Smooth muscle cell (in vitro differentiated cells): ENCODE results near the gene NLRC5. TPM values are rescaled to one million over a fixed set of nuclear protein-coding genes. Genes with fewer than 3 reads are reported as not detected.

Source experiments
- DNase-seq: peaks from one replicate; lab custom pipeline; 2025; ENCODE audit not compliant: unreplicated experiment; lab: John Stamatoyannopoulos, UW
- H2AFZ ChIP-seq: fragments of 200-600 bp; sonication (generic); 2 replicates; pipeline ENCODE4 v1.6.0; 2016; ENCODE audit warnings: antibody characterized with exemption, low read depth, mild to moderate bottlenecking
- H3F3A ChIP-seq: fragments of 200-600 bp; sonication (generic); 2 replicates; pipeline ENCODE4 v1.6.0; 2017; ENCODE audit warnings: antibody characterized with exemption, low read depth
- H3K27ac ChIP-seq: fragments of 200-600 bp; sonication (generic); 2 replicates; pipeline ENCODE4 v1.5.1; 2016; ENCODE audit warnings: low read depth, mild to moderate bottlenecking
- H3K27me3 ChIP-seq: fragments of 200-600 bp; sonication (generic); 2 replicates; pipeline ENCODE4 v1.6.1; 2016; ENCODE audit warnings: low read depth, mild to moderate bottlenecking
- H3K36me3 ChIP-seq: fragments of 200-600 bp; sonication (generic); 2 replicates; pipeline ENCODE4 v1.5.1; 2016; ENCODE audit warnings: low read depth
- H3K4me1 ChIP-seq: fragments of 200-600 bp; sonication (generic); 2 replicates; pipeline ENCODE4 v1.5.1; 2016; ENCODE audit warnings: low read depth
- H3K4me2 ChIP-seq: fragments of 200-600 bp; sonication (generic); 2 replicates; pipeline ENCODE4 v1.6.0; 2016; ENCODE audit warnings: mild to moderate bottlenecking
- H3K4me3 ChIP-seq: fragments of 200-600 bp; sonication (generic); 2 replicates; pipeline ENCODE4 v1.5.1; 2016; ENCODE audit warnings: mild to moderate bottlenecking
- H3K79me2 ChIP-seq: fragments of 200-600 bp; sonication (generic); 2 replicates; pipeline ENCODE4 v1.6.0; 2016; ENCODE audit warnings: low read depth, mild to moderate bottlenecking
- H3K9ac ChIP-seq: fragments of 200-600 bp; sonication (generic); 2 replicates; pipeline ENCODE4 v1.6.0; 2016; ENCODE audit warnings: low read depth
- H3K9me3 ChIP-seq: fragments of 200-600 bp; sonication (generic); replicated peaks from 2 replicates; pipeline ENCODE4 v1.5.1; 2016; ENCODE audit warnings: low read depth
- H4K20me1 ChIP-seq: fragments of 200-600 bp; sonication (generic); 2 replicates; pipeline ENCODE4 v1.6.0; 2016; ENCODE audit warnings: low read depth
- WGBS: methylation state at CpG from one replicate; pipeline ENCODE4 v1.1.7; 2016; ENCODE audit warnings: low lambda C conversion rate; 5-methylcytosine and 5-hydroxymethylcytosine counted together
- polyA plus RNA-seq: library from polyadenylated mRNA; unstranded; fragments of >200 nt; fragmentation: Nextera tagmentation; extraction: Ambion mirVana; gene quantifications from 2 replicates; pipeline ENCODE4 v1.2.1, GENCODE V29; 2016
- total RNA-seq: library from RNA; depleted of rRNA; stranded (reverse); fragments of >200 nt; gene quantifications from 2 replicates; pipeline ENCODE4 v1.2.3, GENCODE V29; 2014
- TF ChIP-seq, protein P1 (sequence below): fragments of 200-600 bp; sonication (generic); IDR thresholded peaks from 2 replicates; pipeline ENCODE4 v1.5.1; 2017; ENCODE audit warnings: borderline replicate concordance, mild to moderate bottlenecking, antibody characterized with exemption; ENCODE audit not compliant: insufficient read depth, poor library complexity, severe bottlenecking

NLRC5 gene
- total and polyA plus RNA-seq, 2 experiments from 2014 or later, result 4.2 to 21.4 TPM

DNA sequence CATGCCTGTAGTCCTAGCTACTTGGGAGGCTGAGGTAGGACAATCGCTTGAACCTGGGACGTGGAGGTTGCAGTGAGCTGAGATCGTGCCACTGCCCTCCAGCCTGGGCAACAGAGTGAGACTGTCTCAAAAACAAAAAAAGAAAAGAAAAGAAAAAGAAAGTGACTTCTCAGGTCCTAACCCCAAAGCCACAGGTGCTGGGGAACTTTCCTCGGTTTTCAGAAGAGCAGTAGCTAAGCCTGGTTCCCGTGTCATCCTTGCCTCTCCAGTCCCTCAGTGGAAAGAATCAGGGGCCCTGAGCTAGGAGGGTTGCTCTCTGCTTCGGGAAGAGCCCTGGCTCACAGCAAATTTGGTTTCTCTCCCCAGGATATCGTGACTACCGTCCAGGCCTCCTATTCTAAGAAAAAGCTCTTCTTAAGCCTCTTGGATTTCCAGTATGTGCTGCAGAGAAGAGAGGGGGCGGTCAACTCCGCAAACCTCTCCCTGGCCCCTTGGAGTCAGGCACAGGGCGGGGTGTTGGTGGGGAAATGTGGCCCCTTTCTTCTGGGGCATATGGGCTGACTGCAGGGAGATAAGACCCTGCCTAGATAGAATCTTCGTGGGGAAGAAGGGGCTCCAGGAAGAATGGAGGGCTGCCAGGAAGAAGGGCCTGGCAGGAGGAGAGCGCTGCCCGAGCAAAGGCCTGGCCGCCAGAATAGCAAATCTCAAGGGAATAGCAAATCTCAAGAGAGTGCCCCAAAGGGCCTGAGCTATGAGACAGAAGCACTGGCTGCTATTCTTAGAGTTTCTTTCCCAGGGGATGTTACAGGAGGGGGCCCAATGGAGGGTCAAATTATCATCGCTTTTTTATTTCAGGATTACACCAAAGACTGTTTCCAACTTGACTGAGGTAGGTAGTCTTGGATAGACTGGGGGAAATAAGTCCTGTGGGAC lies 8.3 kb upstream of the NLRC5 start:
- H4K20me1 ChIP-seq, result no peaks in the 10 kb centered on the region
- peaks cover 4% of the 10 kb centered on the region for H3F3A ChIP-seq
- H3K9me3 ChIP-seq, result no peaks in the 10 kb centered on the region
- 45% methylated on average over 16 of the region's 16 CpGs for WGBS
- peak overlapping the region; percentile 53 for H3K27ac ChIP-seq
- peak overlapping the region; percentile 68 for H2AFZ ChIP-seq
- no peak overlapping the region for H3K4me3 ChIP-seq
- H3K4me2 ChIP-seq, result peak overlapping the region; percentile 9
- no peaks in the 10 kb centered on the region for H3K36me3 ChIP-seq
- no peak for DNase-seq
- TF ChIP-seq, protein P1, sequence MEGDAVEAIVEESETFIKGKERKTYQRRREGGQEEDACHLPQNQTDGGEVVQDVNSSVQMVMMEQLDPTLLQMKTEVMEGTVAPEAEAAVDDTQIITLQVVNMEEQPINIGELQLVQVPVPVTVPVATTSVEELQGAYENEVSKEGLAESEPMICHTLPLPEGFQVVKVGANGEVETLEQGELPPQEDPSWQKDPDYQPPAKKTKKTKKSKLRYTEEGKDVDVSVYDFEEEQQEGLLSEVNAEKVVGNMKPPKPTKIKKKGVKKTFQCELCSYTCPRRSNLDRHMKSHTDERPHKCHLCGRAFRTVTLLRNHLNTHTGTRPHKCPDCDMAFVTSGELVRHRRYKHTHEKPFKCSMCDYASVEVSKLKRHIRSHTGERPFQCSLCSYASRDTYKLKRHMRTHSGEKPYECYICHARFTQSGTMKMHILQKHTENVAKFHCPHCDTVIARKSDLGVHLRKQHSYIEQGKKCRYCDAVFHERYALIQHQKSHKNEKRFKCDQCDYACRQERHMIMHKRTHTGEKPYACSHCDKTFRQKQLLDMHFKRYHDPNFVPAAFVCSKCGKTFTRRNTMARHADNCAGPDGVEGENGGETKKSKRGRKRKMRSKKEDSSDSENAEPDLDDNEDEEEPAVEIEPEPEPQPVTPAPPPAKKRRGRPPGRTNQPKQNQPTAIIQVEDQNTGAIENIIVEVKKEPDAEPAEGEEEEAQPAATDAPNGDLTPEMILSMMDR, result no peak
- no peaks in the 10 kb centered on the region for H3K27me3 ChIP-seq
- H3K79me2 ChIP-seq, result no peaks in the 10 kb centered on the region
- no peak overlapping the region for H3K9ac ChIP-seq
- H3K4me1 ChIP-seq, result peaks cover 11% of the 10 kb centered on the region

DNA sequence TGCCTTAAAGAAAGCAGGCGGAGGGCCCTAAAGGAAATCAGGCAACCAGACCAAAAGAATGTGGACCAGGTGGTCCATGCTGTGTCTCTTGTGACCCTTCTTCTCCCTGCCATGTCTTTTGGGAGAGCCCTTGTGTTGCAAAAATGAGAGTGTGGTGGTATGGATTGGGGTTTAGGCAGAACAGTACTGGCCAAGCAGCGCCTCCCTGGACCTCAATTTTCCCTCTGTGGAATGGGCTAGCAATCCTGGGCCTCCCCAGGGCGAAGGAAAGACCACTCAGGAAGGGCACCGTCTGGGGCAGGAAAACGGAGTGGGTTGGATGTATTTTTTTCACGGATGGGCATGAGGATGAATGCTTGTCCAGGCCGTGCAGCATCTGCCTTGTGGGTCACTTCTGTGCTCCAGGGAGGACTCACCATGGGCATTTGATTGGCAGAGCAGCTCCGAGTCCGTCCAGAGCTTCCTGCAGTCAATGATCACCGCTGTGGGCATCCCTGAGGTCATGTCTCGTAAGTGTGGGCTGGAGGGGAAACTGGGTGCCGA lies 7.6 kb upstream of the NLRC5 start:
- H3K79me2 ChIP-seq, result no peaks in the 10 kb centered on the region
- peak overlapping the region; percentile 9 for H3K4me2 ChIP-seq
- H2AFZ ChIP-seq, result no peak overlapping the region
- TF ChIP-seq, protein P1, result no peak
- peaks cover 11% of the 10 kb centered on the region for H3K4me1 ChIP-seq
- peak overlapping the region; percentile 53 for H3K27ac ChIP-seq
- no peaks in the 10 kb centered on the region for H3K36me3 ChIP-seq
- 94% methylated on average over 12 of the region's 12 CpGs for WGBS
- H3K27me3 ChIP-seq, result no peaks in the 10 kb centered on the region
- no peaks in the 10 kb centered on the region for H4K20me1 ChIP-seq
- no peak overlapping the region for H3K9ac ChIP-seq
- H3K4me3 ChIP-seq, result no peak overlapping the region
- DNase-seq, result no peak
- no peaks in the 10 kb centered on the region for H3K9me3 ChIP-seq
- peaks cover 4% of the 10 kb centered on the region for H3F3A ChIP-seq

DNA sequence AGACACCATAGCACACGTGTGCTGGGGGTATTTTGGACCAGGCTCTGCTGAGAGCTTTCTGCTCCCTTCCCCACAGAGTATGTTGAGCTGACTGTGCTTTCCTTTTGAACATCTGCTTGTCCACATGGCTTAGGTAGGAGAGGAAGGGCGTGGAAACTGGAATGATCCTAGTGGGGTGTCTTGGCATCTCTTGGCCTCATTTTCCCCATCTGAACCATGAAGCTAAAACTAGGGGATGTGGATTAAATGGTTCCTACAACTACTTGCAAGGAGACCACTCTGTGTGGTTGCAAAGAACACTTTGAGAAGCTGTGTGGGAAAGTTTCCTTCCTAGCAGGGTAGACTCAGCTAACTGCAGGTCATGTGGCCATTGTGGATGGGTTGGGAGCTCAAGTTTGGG lies 6.7 kb upstream of the NLRC5 start:
- H3K79me2 ChIP-seq, result no peaks in the 10 kb centered on the region
- peaks cover 4% of the 10 kb centered on the region for H3F3A ChIP-seq
- H3K4me2 ChIP-seq, result no peak overlapping the region
- H3K36me3 ChIP-seq, result no peaks in the 10 kb centered on the region
- peaks cover 11% of the 10 kb centered on the region for H3K4me1 ChIP-seq
- H3K4me3 ChIP-seq, result no peak overlapping the region
- H3K27me3 ChIP-seq, result no peaks in the 10 kb centered on the region
- no peak overlapping the region for H2AFZ ChIP-seq
- no peak overlapping the region for H3K27ac ChIP-seq
- H4K20me1 ChIP-seq, result no peaks in the 10 kb centered on the region
- TF ChIP-seq, protein P1, result no peak
- no peak for DNase-seq
- H3K9me3 ChIP-seq, result no peaks in the 10 kb centered on the region
- H3K9ac ChIP-seq, result no peak overlapping the region
- WGBS, result 79% methylated on average over 2 of the region's 2 CpGs
